ENCODE results near the gene ROPN1B. TPM values are rescaled to one million over a fixed set of nuclear protein-coding genes. Genes with fewer than 3 reads are reported as not detected.

ROPN1B gene
- total RNA-seq, 1 experiment from 2014 or later: 2.2 TPM

- ChIA-PET CTCF (no interaction called here), POLR2A (no interaction called here), RAD21 (ENCODE audit: low non-redundant PET in 1 of 2, low total read pairs in 2 of 2, uncharacterized antibody in 2 of 2, unreplicated experiment in 2 of 2) (no interaction called here)
- Histone ChIP-seq H3K4me1 (ENCODE audit: control insufficient read depth in 1 of 2, insufficient read depth in 2 of 2, low read length in 2 of 2) (no peaks in the 10 kb centered on the region), H3K4me3 (replicated peaks in 1 of 2; ENCODE audit: low read depth in 1 of 2, low read length in 2 of 2) (no peak overlapping the region), H3K4me2 (ENCODE audit: low read length) (no peak overlapping the region), H3K79me2 (ENCODE audit: insufficient read depth, low read length) (no peaks in the 10 kb centered on the region), H3K9me3 (ENCODE audit: control insufficient read depth in 1 of 2, insufficient read depth in 1 of 2, low read depth in 1 of 2, low read length in 2 of 2) (no peaks in the 10 kb centered on the region), H3K9me2 (ENCODE audit: insufficient read depth) (no peaks in the 10 kb centered on the region), H3K36me3 (ENCODE audit: control insufficient read depth in 1 of 2, insufficient read depth in 2 of 2, low read length in 2 of 2) (no peaks in the 10 kb centered on the region), H3K27me3 (ENCODE audit: insufficient read depth, low read length) (no peaks in the 10 kb centered on the region), H2AFZ (ENCODE audit: low read depth, low read length, poor library complexity, severe bottlenecking) (no peak overlapping the region), H4K20me1 (ENCODE audit: insufficient read depth) (no peaks in the 10 kb centered on the region), H3K9ac (ENCODE audit: low read length) (no peak overlapping the region), H3K27ac (ENCODE audit: low read depth, low read length) (no peak overlapping the region)
- DNase-seq (ENCODE audit: low read depth, low spot score) (no peak), ATAC-seq (no peak)
- TF ChIP-seq ZFX (IDR thresholded peaks at IDR 0.05) (no peak), JUND (IDR thresholded peaks at IDR 0.05) (no peak), YY1 (IDR thresholded peaks at IDR 0.05; ENCODE audit: extremely low read depth, insufficient replicate concordance, low read depth, low read length) (no peak), FOSL1 (IDR thresholded peaks at IDR 0.05; ENCODE audit: low read depth) (no peak), ATF3 (IDR thresholded peaks at IDR 0.05) (no peak), RAD21 (IDR thresholded peaks at IDR 0.05; ENCODE audit: low read depth) (no peak), ZNF274 (IDR thresholded peaks at IDR 0.05; ENCODE audit: low read depth, low read length) (no peak), CBX3 (IDR thresholded peaks at IDR 0.05; ENCODE audit: low read depth) (no peak), EGR1 (IDR thresholded peaks at IDR 0.05; ENCODE audit: low read depth) (no peak), ELF1 (IDR thresholded peaks at IDR 0.05; ENCODE audit: borderline replicate concordance, low read depth) (no peak)
- intact Hi-C loops (cut with micrococcal nuclease): no loop called here
- no TSS peak for BruUV-seq (replicated peaks)
These were observed 47.6 kb downstream of the ROPN1B start for GRCh38 chr3:126016616-126017015.

- H3K4me2 ChIP-seq (ENCODE audit: low read length): no peak overlapping the region
- H3K4me1 ChIP-seq (ENCODE audit: control insufficient read depth in 1 of 2, insufficient read depth in 2 of 2, low read length in 2 of 2): no peaks in the 10 kb centered on the region
- DNase-seq (ENCODE audit: low read depth, low spot score) (no peak), ATAC-seq (no peak)
- no peaks in the 10 kb centered on the region for H3K9me3 ChIP-seq (ENCODE audit: control insufficient read depth in 1 of 2, insufficient read depth in 1 of 2, low read depth in 1 of 2, low read length in 2 of 2)
- POLR2A ChIA-PET: no interaction called here
- H3K9me2 ChIP-seq (ENCODE audit: insufficient read depth): no peaks in the 10 kb centered on the region
- H3K36me3 ChIP-seq (ENCODE audit: control insufficient read depth in 1 of 2, insufficient read depth in 2 of 2, low read length in 2 of 2): no peaks in the 10 kb centered on the region
- H3K27me3 ChIP-seq (ENCODE audit: insufficient read depth, low read length): no peaks in the 10 kb centered on the region
- no peak overlapping the region for H3K4me3 ChIP-seq (replicated peaks in 1 of 2; ENCODE audit: low read depth in 1 of 2, low read length in 2 of 2)
- intact Hi-C loops (cut with micrococcal nuclease): no loop called here
- H4K20me1 ChIP-seq (ENCODE audit: insufficient read depth): no peaks in the 10 kb centered on the region
- no TSS peak for BruUV-seq (replicated peaks)
- H3K9ac ChIP-seq (ENCODE audit: low read length): no peak overlapping the region
- no peak overlapping the region for H2AFZ ChIP-seq (ENCODE audit: low read depth, low read length, poor library complexity, severe bottlenecking)
- no peak for TF ChIP-seq ZFX (IDR thresholded peaks at IDR 0.05)
- no peak for TF ChIP-seq MAX (IDR thresholded peaks at IDR 0.05)
- CTCF ChIA-PET: no interaction called here
- no peaks in the 10 kb centered on the region for H3K79me2 ChIP-seq (ENCODE audit: insufficient read depth, low read length)
- RAD21 ChIA-PET (ENCODE audit: low non-redundant PET in 1 of 2, low total read pairs in 2 of 2, uncharacterized antibody in 2 of 2, unreplicated experiment in 2 of 2): no interaction called here
- no peak overlapping the region for H3K27ac ChIP-seq (ENCODE audit: low read depth, low read length)
These were observed 48.4 kb downstream of the ROPN1B start for GRCh38 chr3:126017362-126017761.
